Coronary artery (tissue), 2 donors: ENCODE measurements around the gene BARX2.

ENCODE experiments used
- DNase-seq: peaks from one replicate; pipeline ENCODE4 v3.0.0-alpha.2; 2017; ENCODE audit warnings: low spot score
- H3K27ac ChIP-seq, 2 donors: fragments of 200-600 bp; sonication (generic); one replicate each; pipeline ENCODE4 v1.5.1; 2016 to 2019
- H3K4me3 ChIP-seq: fragments of 200-600 bp; sonication (generic); 2 replicates; pipeline ENCODE4 v1.5.1; 2016; ENCODE audit warnings: mild to moderate bottlenecking, moderate library complexity
- TF ChIP-seq, protein P1 (sequence below): fragments of 200-600 bp; sonication (generic); IDR thresholded peaks from one replicate; pipeline ENCODE4 v1.5.1; 2019; ENCODE audit warnings: antibody characterized with exemption

BARX2 gene

DNA sequence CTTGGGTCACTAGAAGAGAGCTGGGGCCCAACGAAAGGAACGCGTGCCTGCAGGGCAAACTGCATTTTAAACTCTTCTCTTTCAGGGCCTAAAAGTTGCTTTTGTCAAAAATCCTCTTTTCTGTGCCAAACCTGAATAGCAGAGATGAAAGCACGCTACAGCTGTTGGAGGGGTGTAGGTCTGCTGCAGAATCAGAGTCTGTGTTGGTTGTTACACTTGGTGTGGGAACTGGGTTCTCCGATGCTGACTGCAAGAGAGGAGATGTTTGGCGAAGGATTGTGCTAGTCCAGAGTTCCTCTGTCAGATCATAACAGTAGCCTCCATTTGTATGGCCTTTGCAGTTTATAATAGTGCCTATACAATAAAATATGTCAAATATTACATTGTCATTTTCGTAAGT is 41.8 kb downstream of the BARX2 start:
- DNase-seq: no peak
- Histone ChIP-seq H3K27ac (no peak overlapping the region), H3K4me3 (no peak overlapping the region)
- TF ChIP-seq, protein P1, sequence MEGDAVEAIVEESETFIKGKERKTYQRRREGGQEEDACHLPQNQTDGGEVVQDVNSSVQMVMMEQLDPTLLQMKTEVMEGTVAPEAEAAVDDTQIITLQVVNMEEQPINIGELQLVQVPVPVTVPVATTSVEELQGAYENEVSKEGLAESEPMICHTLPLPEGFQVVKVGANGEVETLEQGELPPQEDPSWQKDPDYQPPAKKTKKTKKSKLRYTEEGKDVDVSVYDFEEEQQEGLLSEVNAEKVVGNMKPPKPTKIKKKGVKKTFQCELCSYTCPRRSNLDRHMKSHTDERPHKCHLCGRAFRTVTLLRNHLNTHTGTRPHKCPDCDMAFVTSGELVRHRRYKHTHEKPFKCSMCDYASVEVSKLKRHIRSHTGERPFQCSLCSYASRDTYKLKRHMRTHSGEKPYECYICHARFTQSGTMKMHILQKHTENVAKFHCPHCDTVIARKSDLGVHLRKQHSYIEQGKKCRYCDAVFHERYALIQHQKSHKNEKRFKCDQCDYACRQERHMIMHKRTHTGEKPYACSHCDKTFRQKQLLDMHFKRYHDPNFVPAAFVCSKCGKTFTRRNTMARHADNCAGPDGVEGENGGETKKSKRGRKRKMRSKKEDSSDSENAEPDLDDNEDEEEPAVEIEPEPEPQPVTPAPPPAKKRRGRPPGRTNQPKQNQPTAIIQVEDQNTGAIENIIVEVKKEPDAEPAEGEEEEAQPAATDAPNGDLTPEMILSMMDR: no peak

DNA sequence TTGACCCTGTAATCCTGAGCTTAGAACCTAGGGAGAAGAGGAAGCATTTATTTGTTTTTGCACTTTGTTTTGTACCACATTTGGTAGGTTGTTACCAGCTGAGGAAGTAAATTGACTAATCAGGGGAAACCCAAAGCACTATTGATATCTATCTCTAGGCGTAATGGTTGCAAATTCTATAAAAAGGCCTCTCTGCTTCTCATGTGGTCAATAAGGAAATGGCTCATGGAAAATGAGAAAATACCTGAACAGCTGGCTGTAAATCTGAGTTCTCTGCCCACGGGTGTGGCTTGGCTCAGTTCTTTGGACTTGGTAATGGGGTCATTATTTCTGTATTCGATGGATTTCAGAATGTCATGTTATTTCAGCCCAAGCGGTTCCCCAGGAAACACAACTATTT is 42.4 kb downstream of the BARX2 start:
- TF ChIP-seq, protein P1: no peak
- Histone ChIP-seq H3K4me3 (no peak overlapping the region), H3K27ac (no peak overlapping the region)
- DNase-seq: no peak

DNA sequence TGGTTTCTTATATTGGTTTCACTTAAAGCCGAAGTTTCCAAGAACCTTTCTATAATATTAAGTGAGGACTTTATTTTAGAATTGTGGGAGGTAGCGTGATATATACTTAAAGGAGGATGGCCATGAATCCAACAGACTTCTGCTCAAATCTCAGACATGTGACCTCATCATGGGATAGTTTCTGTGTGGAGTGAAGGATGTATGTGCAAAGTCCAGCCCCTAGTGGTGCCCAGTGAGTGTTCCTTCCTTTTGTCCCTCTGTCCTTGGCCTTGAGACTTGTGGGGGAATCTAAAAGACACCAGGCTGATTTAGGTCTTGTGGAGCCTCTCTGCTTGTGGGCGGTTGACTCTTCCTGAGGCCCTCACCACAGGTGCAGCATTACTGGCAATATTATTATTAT is 43.7 kb downstream of the BARX2 start:
- TF ChIP-seq, protein P1: no peak
- DNase-seq: no peak
- H3K4me3 ChIP-seq: no peak overlapping the region
- no peak overlapping the region for H3K27ac ChIP-seq

DNA sequence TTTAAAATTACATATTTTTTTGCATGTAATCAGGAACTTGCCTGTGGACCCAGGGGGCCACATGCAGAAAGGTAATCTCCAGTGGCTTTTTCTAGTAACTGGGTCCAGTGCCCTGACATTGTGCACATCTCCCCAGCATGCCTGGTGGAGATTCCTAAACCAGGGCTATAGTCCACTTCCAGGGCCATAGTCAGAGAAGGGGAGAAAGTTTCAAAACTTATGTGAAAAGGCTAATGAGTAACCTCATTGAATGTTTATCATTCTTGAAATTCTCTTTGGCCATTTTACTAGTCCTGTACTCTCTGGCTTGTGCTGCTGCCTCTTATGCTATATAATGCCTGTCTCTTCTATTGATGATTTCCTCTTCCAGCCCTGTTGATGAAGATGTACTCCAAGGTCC is 47.8 kb downstream of the BARX2 start:
- Histone ChIP-seq H3K4me3 (no peak overlapping the region), H3K27ac (no peak overlapping the region)
- DNase-seq: no peak
- TF ChIP-seq, protein P1: no peak

DNA sequence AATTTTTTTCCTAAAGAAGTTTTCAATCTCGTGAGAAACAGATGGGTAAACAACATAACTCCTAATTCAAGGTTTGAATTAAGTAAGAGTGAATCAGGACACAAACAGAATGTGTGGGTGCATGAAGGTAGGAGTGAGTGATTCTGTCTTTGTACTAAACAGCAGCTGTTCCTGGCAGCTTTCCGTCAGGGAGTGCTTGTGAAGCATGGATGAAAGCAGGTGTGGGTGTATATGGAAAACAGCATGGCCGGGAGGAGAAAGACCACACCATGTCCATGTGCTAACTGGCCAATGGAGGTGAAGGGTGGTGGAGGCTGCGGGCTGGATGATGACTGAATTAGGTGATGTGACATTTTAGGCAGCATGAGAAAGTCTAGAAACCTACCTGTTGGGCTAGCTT is 49.6 kb downstream of the BARX2 start:
- TF ChIP-seq, protein P1: no peak
- DNase-seq: no peak
- Histone ChIP-seq H3K4me3 (no peak overlapping the region), H3K27ac (no peak overlapping the region)

DNA sequence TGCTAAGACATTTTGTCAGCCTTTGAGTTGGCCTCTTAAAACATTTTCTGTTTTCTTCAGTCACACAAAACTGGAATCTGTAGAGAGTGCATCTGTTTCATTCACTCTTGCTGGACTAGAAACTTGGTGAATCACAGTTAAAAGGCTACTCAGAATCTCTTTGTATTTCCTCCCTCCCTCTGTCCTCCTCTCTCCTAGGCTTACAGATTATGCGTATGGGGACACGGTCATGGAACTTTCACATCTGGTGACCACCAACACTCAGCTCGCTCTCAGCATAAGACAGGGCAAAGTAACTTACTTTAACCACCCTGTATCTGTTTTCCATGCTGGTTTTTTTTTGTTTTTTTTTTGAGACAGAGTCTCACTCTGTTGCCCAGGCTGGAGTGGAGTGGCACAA is 50.4 kb downstream of the BARX2 start:
- Histone ChIP-seq H3K27ac (no peak overlapping the region), H3K4me3 (no peak overlapping the region)
- no peak for DNase-seq
- TF ChIP-seq, protein P1: no peak

DNA sequence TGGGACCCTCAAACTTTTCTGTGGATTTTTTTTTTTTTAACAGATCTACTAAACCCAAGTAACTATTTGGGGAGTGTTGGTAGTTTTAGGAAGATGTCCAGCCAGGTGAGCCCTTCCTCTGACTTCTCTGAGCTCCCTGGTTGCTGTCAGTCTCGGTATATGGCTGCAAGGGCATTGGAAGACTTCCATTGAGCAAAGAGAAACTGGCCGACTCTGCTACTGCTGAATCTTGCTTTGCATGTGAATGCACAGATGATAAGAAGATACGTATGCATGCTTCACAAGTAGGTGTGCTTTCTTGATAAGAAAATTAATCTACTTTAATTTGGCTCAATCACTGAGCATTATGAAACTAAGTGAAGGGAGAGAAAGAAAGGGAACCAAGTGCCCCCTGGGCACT is 51.1 kb downstream of the BARX2 start:
- H3K4me3 ChIP-seq: no peak overlapping the region
- TF ChIP-seq, protein P1: no peak
- no peak for DNase-seq
- H3K27ac ChIP-seq: no peak overlapping the region
